LNCAP (cell line): ENCODE measurements around the gene SLC4A7.

ENCODE experiments used
- CTCF ChIP-seq: fragments of 450-650 bp; IDR thresholded peaks from 2 replicates; pipeline ENCODE4 v1.5.1; 2017; ENCODE audit warnings: mild to moderate bottlenecking

The SLC4A7 gene

DNA sequence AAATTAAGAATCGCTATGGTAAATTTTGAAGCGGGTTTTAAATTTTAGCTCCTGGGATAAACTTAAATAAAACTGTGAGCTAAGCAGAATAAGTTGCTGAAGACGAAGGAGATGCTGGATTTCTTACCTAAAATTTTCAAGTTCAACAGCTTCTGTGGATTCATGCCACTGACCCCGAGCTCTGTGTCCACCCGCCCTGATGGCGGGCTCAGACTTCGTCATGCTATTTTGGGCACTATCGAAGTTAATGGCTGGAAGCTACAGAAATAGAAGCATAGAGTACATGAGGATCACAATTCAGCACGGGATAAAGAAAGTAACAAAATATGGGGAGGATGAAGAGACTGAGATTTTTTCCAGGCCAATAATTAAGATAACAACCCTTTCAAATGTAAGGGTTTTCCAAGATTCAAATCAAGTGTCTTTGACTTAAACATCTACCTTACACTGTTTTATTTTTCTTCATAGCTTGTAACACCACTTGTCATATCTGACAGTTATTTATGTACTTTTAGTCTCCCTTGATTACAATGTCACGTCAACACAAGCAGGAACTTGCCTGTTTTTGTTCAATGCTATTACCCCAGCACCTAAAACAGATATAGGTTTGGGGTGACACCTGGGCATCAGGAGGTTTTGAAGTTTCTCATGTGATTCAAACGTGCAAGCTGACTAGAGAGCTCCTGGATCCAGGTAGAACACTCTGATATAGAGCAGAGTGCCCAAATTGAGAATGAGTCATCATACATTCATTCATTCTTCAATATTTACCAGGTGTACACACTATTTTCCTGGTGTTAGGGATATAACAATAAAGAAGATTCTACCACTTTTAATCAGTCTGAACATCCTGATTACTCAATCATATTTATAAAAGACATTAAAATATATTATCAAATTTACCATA lies 138.0 kb downstream of the SLC4A7 start:
- no peak for TF ChIP-seq CTCF

GRCh38 chr3:27345493-27345892 lies 138.7 kb downstream of the SLC4A7 start:
- no peak for TF ChIP-seq CTCF

- TF ChIP-seq CTCF, result no peak
These were observed 139.1 kb downstream of the SLC4A7 start for GRCh38 chr3:27345045-27345444.

- TF ChIP-seq CTCF, result no peak
These were observed 140.0 kb downstream of the SLC4A7 start for GRCh38 chr3:27344192-27344591.

DNA sequence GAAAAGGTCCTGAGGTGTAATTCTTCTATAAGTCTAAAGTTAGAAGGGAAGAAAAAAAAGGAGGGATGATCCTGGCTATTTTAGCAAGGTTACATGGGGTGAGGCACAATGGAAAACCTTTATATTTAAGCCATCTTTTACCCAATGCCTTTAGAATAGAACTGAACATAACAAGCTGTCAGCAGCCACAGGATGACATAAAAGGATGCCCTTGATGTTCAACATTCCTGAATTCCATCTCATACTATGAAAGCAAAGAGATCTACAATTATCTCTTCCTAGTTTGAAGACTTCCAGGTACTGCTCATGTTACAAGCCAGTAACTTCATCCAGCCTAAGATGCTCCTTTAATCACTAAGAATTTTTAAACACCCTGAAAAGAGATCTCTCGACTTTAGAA lies 141.9 kb downstream of the SLC4A7 start:
- TF ChIP-seq CTCF, result no peak

DNA sequence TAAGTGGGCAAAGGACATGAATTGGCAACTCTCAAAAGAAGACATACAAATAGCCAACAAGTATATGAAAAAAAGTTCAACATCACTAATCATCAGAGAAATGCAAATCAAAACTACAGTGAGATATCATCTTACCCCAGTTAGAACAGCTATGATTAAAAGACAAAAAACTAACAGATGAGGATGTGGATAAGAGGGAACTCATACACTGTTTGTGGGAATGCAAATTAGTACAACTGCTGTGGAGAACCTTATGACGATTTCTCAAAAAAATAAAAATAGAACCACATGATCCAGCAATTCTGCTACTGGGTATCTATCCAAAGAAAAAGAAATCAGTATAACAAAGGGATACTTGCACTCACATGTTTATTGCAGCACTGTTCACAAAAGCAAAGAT lies 143.7 kb downstream of the SLC4A7 start:
- no peak for TF ChIP-seq CTCF

GRCh38 chr3:27335571-27335970 lies 148.6 kb downstream of the SLC4A7 start:
- no peak for TF ChIP-seq CTCF
